Astrocyte of the spinal cord (primary cell): ENCODE data around the gene TTC19.
A peak's percentile ranks its signal among the peaks of the same experiment; 100 is the strongest.

Experiments
- DNase-seq: peaks from one replicate; pipeline ENCODE4 v3.0.0; 2011; ENCODE audit warnings: low read depth, low spot score
- H3K4me3 ChIP-seq: 2 replicates; pipeline ENCODE4 v1.5.1; 2011; ENCODE audit warnings: low read depth, mild to moderate bottlenecking, low read length, moderate library complexity
- CTCF ChIP-seq: IDR thresholded peaks from 2 replicates; pipeline ENCODE4 v1.5.1; 2012; ENCODE audit warnings: low read depth, mild to moderate bottlenecking, low read length, inconsistent platforms
- in situ Hi-C: cut with HindIII; loops from 2 replicates; pipeline ENCODE4 v1.10.0; 2017; ENCODE audit warnings: low sequenced_read_pairs

Gene TTC19

DNA sequence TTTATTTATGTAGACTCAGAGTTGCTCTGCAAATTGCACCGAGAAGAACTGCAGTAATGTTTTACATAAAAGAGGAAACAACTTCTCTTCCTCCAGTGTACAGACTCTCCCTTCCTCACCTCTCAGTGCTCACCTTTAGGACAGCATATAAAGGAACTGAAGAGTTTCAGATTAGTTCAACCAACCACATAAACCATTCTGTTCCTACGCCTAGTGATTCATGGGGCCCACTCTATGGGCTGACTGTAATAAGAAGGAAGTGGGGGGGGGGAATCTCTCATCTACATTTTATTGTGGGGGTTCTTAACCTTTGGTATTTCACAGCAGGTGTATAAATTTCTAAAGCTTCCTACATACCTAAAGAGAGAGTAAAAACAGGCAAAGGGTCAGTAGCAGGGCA, 18.4 kb upstream of the TTC19 start:
- H3K4me3 ChIP-seq = no peak overlapping the region
- TF ChIP-seq CTCF = no peak
- in situ Hi-C loops = no loop called here
- no peak for DNase-seq

GRCh38 chr17:15981646-15982580, 17.7 kb upstream of the TTC19 start:
- DNase-seq = peak; percentile 44
- in situ Hi-C loops = no loop called here
- TF ChIP-seq CTCF = no peak

GRCh38 chr17:15996322-15996721, 3.3 kb upstream of the TTC19 start:
- in situ Hi-C loops = no loop called here
- no peak for TF ChIP-seq CTCF
- DNase-seq = no peak
- no peak overlapping the region for H3K4me3 ChIP-seq

More at GRCh38 chr17:15981646-15982580, 17.7 kb upstream of the TTC19 start:
- H3K4me3 ChIP-seq = no peak overlapping the region

GRCh38 chr17:15998031-15998562, 1.5 kb upstream of the TTC19 start:
- no peak for DNase-seq
- no peak for TF ChIP-seq CTCF
- in situ Hi-C loops = no loop called here
- no peak overlapping the region for H3K4me3 ChIP-seq

- in situ Hi-C loops = no loop called here
- H3K4me3 ChIP-seq = peak overlapping the region; percentile 84
- peak; percentile 38 for DNase-seq
- TF ChIP-seq CTCF = no peak
Observed at GRCh38 chr17:15999974-16000827, 577 bp downstream of the TTC19 start.

GRCh38 chr17:16001226-16001897, 1.7 kb downstream of the TTC19 start:
- TF ChIP-seq CTCF = no peak
- peak overlapping the region; percentile 84 for H3K4me3 ChIP-seq
- in situ Hi-C loops = no loop called here
- no peak for DNase-seq
